DMS 273 treated with DMSO at 0.1 percent for 48 hours (cell line): ENCODE measurements around the gene P4HA2.
A peak's percentile ranks its signal among the peaks of the same experiment; 100 is the strongest.

Experiments
- DNase-seq: peaks from one replicate; lab custom pipeline; 2025; lab: John Stamatoyannopoulos, UW

The P4HA2 gene

GRCh38 chr5:132223861-132224260 lies 3.8 kb downstream of the P4HA2 start:
- no peak for DNase-seq

- DNase-seq = no peak
These were observed 5.0 kb downstream of the P4HA2 start for GRCh38 chr5:132222649-132223038.

GRCh38 chr5:132221781-132222648 lies 5.6 kb downstream of the P4HA2 start:
- DNase-seq = no peak

GRCh38 chr5:132220491-132220890 lies 7.2 kb downstream of the P4HA2 start:
- DNase-seq = no peak

- no peak for DNase-seq
These were observed 7.7 kb downstream of the P4HA2 start for GRCh38 chr5:132219981-132220380.

GRCh38 chr5:132219289-132219970 lies 8.2 kb downstream of the P4HA2 start:
- no peak for DNase-seq

GRCh38 chr5:132218321-132218720 lies 9.3 kb downstream of the P4HA2 start:
- DNase-seq = no peak

GRCh38 chr5:132215329-132215728 lies 12.3 kb downstream of the P4HA2 start:
- DNase-seq = peak; percentile 86

- DNase-seq = no peak
These were observed 13.2 kb downstream of the P4HA2 start for GRCh38 chr5:132214491-132214890.

GRCh38 chr5:132213666-132214065 lies 14.0 kb downstream of the P4HA2 start:
- DNase-seq = no peak

GRCh38 chr5:132211787-132212186 lies 15.9 kb downstream of the P4HA2 start:
- no peak for DNase-seq

GRCh38 chr5:132210944-132211343 lies 16.7 kb downstream of the P4HA2 start:
- DNase-seq = no peak

GRCh38 chr5:132209901-132210545 lies 17.6 kb downstream of the P4HA2 start:
- no peak for DNase-seq

- no peak for DNase-seq
These were observed 18.5 kb downstream of the P4HA2 start for GRCh38 chr5:132209131-132209530.

- DNase-seq = no peak
These were observed 19.9 kb downstream of the P4HA2 start for GRCh38 chr5:132207778-132208177.

- no peak for DNase-seq
These were observed 20.9 kb downstream of the P4HA2 start for GRCh38 chr5:132206782-132207181.

- DNase-seq = peak; percentile 93
These were observed 22.1 kb downstream of the P4HA2 start for GRCh38 chr5:132205385-132206125.

GRCh38 chr5:132204371-132205135 lies 23.1 kb downstream of the P4HA2 start:
- peak; percentile 39 for DNase-seq

- no peak for DNase-seq
These were observed 23.7 kb downstream of the P4HA2 start for GRCh38 chr5:132203916-132204315.

- DNase-seq = peak; percentile 22
These were observed 24.2 kb downstream of the P4HA2 start for GRCh38 chr5:132203464-132203818.

GRCh38 chr5:132202711-132203463 lies 24.8 kb downstream of the P4HA2 start:
- no peak for DNase-seq
